ENCODE results near the gene ABCC10.
"Not testable (repeated sequence)": the region's sequence is repeated elsewhere in the genome, so short reads cannot be mapped to it uniquely, and the experiment has no call there.

The ABCC10 gene

GRCh38 chr6:43427406-43428111, at the start of gene ABCC10:
Gene ABCC10, plus strand, starts transcription at chr6:43427541. Its CDS starts 438 bp downstream, at chr6:43427979.
- H3K4me2 ChIP-seq (ENCODE audit: low read length) = peak within 1 kb of the TSS; percentile 93
- peak within 1 kb of the TSS; percentile 72 for H3K27ac ChIP-seq (ENCODE audit: low read depth, low read length, poor library complexity, severe bottlenecking)
- H3F3A ChIP-seq (ENCODE audit: insufficient read depth, low read length) = no peaks in the 10 kb centered on the region
- H3K36me3 ChIP-seq (ENCODE audit: insufficient read depth, low read length) = peaks cover 11% of the 10 kb centered on the region; the same call in 1 of the 2 replicates
- TF ChIP-seq CTCF (IDR thresholded peaks at IDR 0.05; ENCODE audit: low read length) = peak; percentile 46; the same call in 1 of the 2 replicates
- TF ChIP-seq EZH2 (IDR thresholded peaks at IDR 0.05; ENCODE audit: borderline replicate concordance, low read length) = no peak
- H3K4me1 ChIP-seq (ENCODE audit: insufficient read depth, low read length, severe bottlenecking) = peaks cover 21% of the 10 kb centered on the region
- H3K9me3 ChIP-seq (ENCODE audit: low read length) = no peaks in the 10 kb centered on the region
- peak within 1 kb of the TSS; percentile 84 for H2AFZ ChIP-seq (ENCODE audit: low read length)
- H3K9me2 ChIP-seq (ENCODE audit: low read depth, low read length) = no peaks in the 10 kb centered on the region
- H3K9ac ChIP-seq (ENCODE audit: low read length) = peak within 1 kb of the TSS; percentile 97
- H3K27me3 ChIP-seq (ENCODE audit: insufficient read depth, low read length) = no peaks in the 10 kb centered on the region
- H3K4me3 ChIP-seq (ENCODE audit: low read depth, low read length, poor library complexity, severe bottlenecking) = peak within 1 kb of the TSS; percentile 99
- H4K20me1 ChIP-seq (ENCODE audit: insufficient read depth, low read length) = no peaks in the 10 kb centered on the region
- H3K79me2 ChIP-seq (ENCODE audit: insufficient read depth, low read length) = 0 out of 2 replicates have a peak, but pooled peaks cover 7% of the 10 kb centered on the region

DNA sequence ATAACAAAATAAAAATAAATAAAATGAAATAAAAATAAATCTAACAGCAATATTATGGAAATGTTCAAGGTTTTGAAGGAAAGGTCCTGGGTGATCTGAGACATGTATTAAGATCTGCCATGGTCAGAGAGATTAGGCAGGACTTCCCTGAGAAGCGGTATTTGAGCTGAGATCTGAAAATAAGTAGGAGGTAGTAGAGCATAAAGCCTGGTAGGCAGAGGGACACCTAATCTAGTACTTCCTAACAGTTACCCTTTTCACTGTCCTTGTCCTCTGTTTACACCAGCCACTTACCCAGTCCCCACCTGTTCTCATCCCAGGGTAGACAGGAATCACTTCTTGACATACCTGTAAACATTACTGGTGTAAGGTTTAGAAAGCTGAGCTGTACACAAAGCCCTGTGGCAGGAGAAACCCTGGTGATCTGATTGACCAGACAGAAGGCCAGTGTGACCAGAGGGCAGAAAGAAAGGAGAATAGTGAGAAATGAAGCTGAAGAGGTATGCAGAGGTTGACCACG, 49.6 kb upstream of the ABCC10 start:
- TF ChIP-seq CTCF (IDR thresholded peaks at IDR 0.05; ENCODE audit: low read length) = no peak
- no peak for TF ChIP-seq EZH2 (IDR thresholded peaks at IDR 0.05; ENCODE audit: borderline replicate concordance, low read length)
- H3K27ac ChIP-seq (ENCODE audit: low read depth, low read length, poor library complexity, severe bottlenecking) = no peak overlapping the region
- no peaks in the 10 kb centered on the region for H3K9me2 ChIP-seq (ENCODE audit: low read depth, low read length)
- H2AFZ ChIP-seq (ENCODE audit: low read length) = no peak overlapping the region
- H3K4me3 ChIP-seq (ENCODE audit: low read depth, low read length, poor library complexity, severe bottlenecking) = no peak overlapping the region
- no peak overlapping the region for H3K4me2 ChIP-seq (ENCODE audit: low read length)
- H3K27me3 ChIP-seq (ENCODE audit: insufficient read depth, low read length) = no peaks in the 10 kb centered on the region
- H4K20me1 ChIP-seq (ENCODE audit: insufficient read depth, low read length) = no peaks in the 10 kb centered on the region
- H3K4me1 ChIP-seq (ENCODE audit: insufficient read depth, low read length, severe bottlenecking) = peaks cover 34% of the 10 kb centered on the region
- H3F3A ChIP-seq (ENCODE audit: insufficient read depth, low read length) = no peaks in the 10 kb centered on the region
- no peaks in the 10 kb centered on the region for H3K9me3 ChIP-seq (ENCODE audit: low read length)
- H3K79me2 ChIP-seq (ENCODE audit: insufficient read depth, low read length) = no peaks in the 10 kb centered on the region
- H3K36me3 ChIP-seq (ENCODE audit: insufficient read depth, low read length) = no peaks in the 10 kb centered on the region
- no peak overlapping the region for H3K9ac ChIP-seq (ENCODE audit: low read length)

- Histone ChIP-seq H3F3A (ENCODE audit: insufficient read depth, low read length) (no peaks in the 10 kb centered on the region), H4K20me1 (ENCODE audit: insufficient read depth, low read length) (no peaks in the 10 kb centered on the region), H3K4me1 (ENCODE audit: insufficient read depth, low read length, severe bottlenecking) (peaks cover 42% of the 10 kb centered on the region), H3K9ac (ENCODE audit: low read length) (no peak overlapping the region), H3K9me3 (ENCODE audit: low read length) (no peaks in the 10 kb centered on the region), H3K27me3 (ENCODE audit: insufficient read depth, low read length) (no peaks in the 10 kb centered on the region), H3K36me3 (ENCODE audit: insufficient read depth, low read length) (no peaks in the 10 kb centered on the region), H2AFZ (ENCODE audit: low read length) (no peak overlapping the region), H3K4me3 (ENCODE audit: low read depth, low read length, poor library complexity, severe bottlenecking) (no peak overlapping the region), H3K9me2 (ENCODE audit: low read depth, low read length) (no peaks in the 10 kb centered on the region), H3K27ac (ENCODE audit: low read depth, low read length, poor library complexity, severe bottlenecking) (no peak overlapping the region), H3K79me2 (ENCODE audit: insufficient read depth, low read length) (no peaks in the 10 kb centered on the region), H3K4me2 (ENCODE audit: low read length) (no peak overlapping the region)
- TF ChIP-seq CTCF (IDR thresholded peaks at IDR 0.05; ENCODE audit: low read length) (no peak), EZH2 (IDR thresholded peaks at IDR 0.05; ENCODE audit: borderline replicate concordance, low read length) (no peak)
These were observed 48.7 kb upstream of the ABCC10 start for GRCh38 chr6:43378631-43379030.

GRCh38 chr6:43380858-43381257, 46.5 kb upstream of the ABCC10 start:
- not testable (repeated sequence) for H3K27ac ChIP-seq (ENCODE audit: low read depth, low read length, poor library complexity, severe bottlenecking); H3K4me3 ChIP-seq (ENCODE audit: low read depth, low read length, poor library complexity, severe bottlenecking); H3K4me2 ChIP-seq (ENCODE audit: low read length); H3K36me3 ChIP-seq (ENCODE audit: insufficient read depth, low read length); H4K20me1 ChIP-seq (ENCODE audit: insufficient read depth, low read length); H3K9ac ChIP-seq (ENCODE audit: low read length); H3K9me3 ChIP-seq (ENCODE audit: low read length); H3K9me2 ChIP-seq (ENCODE audit: low read depth, low read length); H3K27me3 ChIP-seq (ENCODE audit: insufficient read depth, low read length); H3F3A ChIP-seq (ENCODE audit: insufficient read depth, low read length); H3K79me2 ChIP-seq (ENCODE audit: insufficient read depth, low read length); H2AFZ ChIP-seq (ENCODE audit: low read length)
- peaks cover 58% of the 10 kb centered on the region for H3K4me1 ChIP-seq (ENCODE audit: insufficient read depth, low read length, severe bottlenecking)

Measured in OCI-LY1 (cell line).